Trophoblast cell (in vitro differentiated cells and primary cell): ENCODE results near the gene GPR156.
A peak's percentile ranks its signal among the peaks of the same experiment; 100 is the strongest.

Experiments
- DNase-seq, 2 donors: peaks; one replicate each; pipeline ENCODE4 v3.0.0-alpha.2; 2016
- H2AFZ ChIP-seq: 2 replicates; pipeline ENCODE4 v1.6.1; 2013; ENCODE audit warnings: low read length, moderate library complexity, mild to moderate bottlenecking; ENCODE audit not compliant: insufficient read depth, poor library complexity
- H2AK5ac ChIP-seq: 2 replicates; pipeline ENCODE4 v1.6.1; 2013; ENCODE audit warnings: mild to moderate bottlenecking, low read length
- H2BK120ac ChIP-seq: 2 replicates; pipeline ENCODE4 v1.6.1; 2013; ENCODE audit warnings: low read length, mild to moderate bottlenecking, moderate library complexity; ENCODE audit not compliant: insufficient read depth, poor library complexity
- H2BK12ac ChIP-seq: 2 replicates; pipeline ENCODE4 v1.6.1; 2013; ENCODE audit warnings: mild to moderate bottlenecking, low read length, moderate library complexity
- H2BK5ac ChIP-seq: 2 replicates; pipeline ENCODE4 v1.6.1; 2013; ENCODE audit warnings: low read length, low read depth, moderate library complexity, mild to moderate bottlenecking; ENCODE audit not compliant: poor library complexity
- H3K14ac ChIP-seq: 2 replicates; pipeline ENCODE4 v1.6.1; 2013; ENCODE audit warnings: mild to moderate bottlenecking, low read length
- H3K18ac ChIP-seq: 2 replicates; pipeline ENCODE4 v1.6.1; 2013; ENCODE audit warnings: mild to moderate bottlenecking, low read length
- H3K23ac ChIP-seq: 2 replicates; pipeline ENCODE4 v1.6.1; 2013; ENCODE audit warnings: low read length
- H3K27ac ChIP-seq: 2 replicates; pipeline ENCODE4 v1.5.1; 2013; ENCODE audit warnings: low read depth, mild to moderate bottlenecking, inconsistent platforms, low read length, moderate library complexity
- H3K27me3 ChIP-seq: 2 replicates; pipeline ENCODE4 v1.6.1; 2013; ENCODE audit warnings: inconsistent platforms, mild to moderate bottlenecking, low read length, moderate library complexity; ENCODE audit not compliant: insufficient read depth
- H3K36me3 ChIP-seq, 2 experiments: 1 replicate in 1 of 2; 2 replicates in 1 of 2; pipeline ENCODE4 v1.6.1; 2013; ENCODE audit warnings: low read length in 2 of 2, mild to moderate bottlenecking in 2 of 2, moderate library complexity in 1 of 2; ENCODE audit not compliant: insufficient read depth in 2 of 2, control insufficient read depth in 1 of 2
- H3K4ac ChIP-seq: 2 replicates; pipeline ENCODE4 v1.6.1; 2013; ENCODE audit warnings: low read depth, mild to moderate bottlenecking, low read length, moderate library complexity
- H3K4me1 ChIP-seq, 2 experiments: 1 replicate in 1 of 2; 2 replicates in 1 of 2; pipeline ENCODE4 v1.6.1; 2013; ENCODE audit warnings: low read length in 2 of 2, mild to moderate bottlenecking in 2 of 2, moderate library complexity in 1 of 2; ENCODE audit not compliant: insufficient read depth in 2 of 2, control insufficient read depth in 1 of 2
- H3K4me2 ChIP-seq: 2 replicates; pipeline ENCODE4 v1.6.1; 2013; ENCODE audit warnings: inconsistent platforms, mild to moderate bottlenecking, low read length, moderate library complexity
- H3K4me3 ChIP-seq: 2 replicates; pipeline ENCODE4 v1.5.1; 2013; ENCODE audit warnings: mild to moderate bottlenecking, low read depth, low read length, inconsistent platforms
- H3K79me1 ChIP-seq: one replicate; pipeline ENCODE4 v1.6.1; 2013; ENCODE audit warnings: low read length
- H3K79me2 ChIP-seq: 2 replicates; pipeline ENCODE4 v1.6.1; 2013; ENCODE audit warnings: low read length, mild to moderate bottlenecking; ENCODE audit not compliant: control insufficient read depth, insufficient read depth, poor library complexity
- H3K9ac ChIP-seq: 2 replicates; pipeline ENCODE4 v1.6.1; 2013; ENCODE audit warnings: mild to moderate bottlenecking, low read length
- H3K9me3 ChIP-seq: 2 replicates; pipeline ENCODE4 v1.6.1; 2013; ENCODE audit warnings: low read depth, mild to moderate bottlenecking, control low read depth, inconsistent platforms, low read length; ENCODE audit not compliant: insufficient read depth
- H4K12ac ChIP-seq: 2 replicates; pipeline ENCODE4 v1.6.1; 2013; ENCODE audit warnings: low read depth, mild to moderate bottlenecking, low read length, moderate library complexity
- H4K8ac ChIP-seq: 2 replicates; pipeline ENCODE4 v1.6.1; 2013; ENCODE audit warnings: low read depth, mild to moderate bottlenecking, low read length, moderate library complexity
- H4K91ac ChIP-seq: one replicate; pipeline ENCODE4 v1.6.1; 2013; ENCODE audit warnings: low read depth, mild to moderate bottlenecking, low read length, moderate library complexity
- WGBS: extraction: QIAGEN DNeasy Blood & Tissue Kit; methylation state at CpG from one replicate; pipeline ENCODE4 v1.1.7; 2013; ENCODE audit warnings: missing lambda C conversion rate; ENCODE audit not compliant: insufficient read length, insufficient coverage; ENCODE audit errors: extremely low coverage; 5-methylcytosine and 5-hydroxymethylcytosine counted together

Gene GPR156

GRCh38 chr3:120144267-120144666 is 140.8 kb downstream of the GPR156 start:
- Histone ChIP-seq H3K14ac (peak overlapping the region; percentile 83), H2AK5ac (peak overlapping the region; percentile 71), H3K79me1 (peaks cover 16% of the 10 kb centered on the region), H2BK12ac (peak overlapping the region; percentile 75), H2BK5ac (peak overlapping the region; percentile 80), H3K23ac (no peak overlapping the region), H3K9ac (no peak overlapping the region), H3K9me3 (no peaks in the 10 kb centered on the region), H3K4me3 (no peak overlapping the region), H3K36me3 (no peaks in the 10 kb centered on the region), H3K18ac (peak overlapping the region; percentile 68), H4K12ac (no peak overlapping the region), H3K27me3 (no peaks in the 10 kb centered on the region), H2BK120ac (peak overlapping the region; percentile 54), H3K4me1 (peaks cover 15 to 28% of the 10 kb centered on the region in 2 experiments), H4K91ac (peak overlapping the region; percentile 56), H3K27ac (peak overlapping the region; percentile 70), H3K79me2 (peaks cover 2% of the 10 kb centered on the region), H3K4ac (no peak overlapping the region), H2AFZ (no peak overlapping the region), H4K8ac (peak overlapping the region; percentile 42), H3K4me2 (peak overlapping the region; percentile 0)
- DNase-seq: peak; percentile 90 to 95
- no CpG with 5 or more reads among the region's 4 CpGs for WGBS

- Histone ChIP-seq H3K27me3 (no peaks in the 10 kb centered on the region), H3K4ac (no peak overlapping the region), H3K4me3 (no peak overlapping the region), H3K36me3 (no peaks in the 10 kb centered on the region), H4K8ac (peak overlapping the region; percentile 29), H3K4me1 (peaks cover 15 to 28% of the 10 kb centered on the region in 2 experiments), H3K79me1 (peaks cover 16% of the 10 kb centered on the region), H3K14ac (no peak overlapping the region), H4K12ac (no peak overlapping the region), H3K23ac (no peak overlapping the region), H3K27ac (peak overlapping the region; percentile 32), H3K18ac (no peak overlapping the region), H2AFZ (no peak overlapping the region), H3K9ac (no peak overlapping the region), H3K9me3 (no peaks in the 10 kb centered on the region), H3K79me2 (peaks cover 2% of the 10 kb centered on the region), H2AK5ac (no peak overlapping the region), H4K91ac (peak overlapping the region; percentile 35), H2BK5ac (no peak overlapping the region), H2BK12ac (peak overlapping the region; percentile 50), H3K4me2 (no peak overlapping the region), H2BK120ac (no peak overlapping the region)
- DNase-seq: peak; percentile 68 to 85
- no CpG with 5 or more reads among the region's 2 CpGs for WGBS
These were observed 141.3 kb downstream of the GPR156 start for GRCh38 chr3:120143676-120144075.

GRCh38 chr3:120142236-120142635 is 142.8 kb downstream of the GPR156 start:
- Histone ChIP-seq H3K36me3 (no peaks in the 10 kb centered on the region), H2BK5ac (no peak overlapping the region), H3K4me3 (no peak overlapping the region), H3K4ac (no peak overlapping the region), H2BK120ac (no peak overlapping the region), H3K9me3 (no peaks in the 10 kb centered on the region), H3K18ac (no peak overlapping the region), H3K9ac (no peak overlapping the region), H3K4me2 (no peak overlapping the region), H2BK12ac (no peak overlapping the region), H3K14ac (no peak overlapping the region), H3K23ac (no peak overlapping the region), H2AFZ (no peak overlapping the region), H4K12ac (no peak overlapping the region), H3K79me2 (peaks cover 2% of the 10 kb centered on the region), H4K8ac (no peak overlapping the region), H2AK5ac (no peak overlapping the region), H4K91ac (no peak overlapping the region), H3K4me1 (peaks cover 18 to 23% of the 10 kb centered on the region in 2 experiments), H3K79me1 (peaks cover 17% of the 10 kb centered on the region), H3K27me3 (no peaks in the 10 kb centered on the region), H3K27ac (no peak overlapping the region)
- DNase-seq: no peak
- WGBS: no CpG with 5 or more reads among the region's 4 CpGs

- WGBS: no CpG with 5 or more reads among the region's 52 CpGs
- H2AFZ ChIP-seq: no peak overlapping the region
- no peak overlapping the region for H4K91ac ChIP-seq
- no peak overlapping the region for H3K27ac ChIP-seq
- H3K9me3 ChIP-seq: no peaks in the 10 kb centered on the region
- no peak overlapping the region for H3K9ac ChIP-seq
- H3K18ac ChIP-seq: no peak overlapping the region
- H2AK5ac ChIP-seq: no peak overlapping the region
- no peak overlapping the region for H3K4me3 ChIP-seq
- no peak overlapping the region for H4K8ac ChIP-seq
- H3K79me1 ChIP-seq: peaks cover 12% of the 10 kb centered on the region
- H4K12ac ChIP-seq: no peak overlapping the region
- no peak overlapping the region for H3K4me2 ChIP-seq
- H3K79me2 ChIP-seq: peaks cover 2% of the 10 kb centered on the region
- H3K4me1 ChIP-seq: peaks cover 13% of the 10 kb centered on the region in 2 experiments
- H3K27me3 ChIP-seq: no peaks in the 10 kb centered on the region
- no peak overlapping the region for H2BK5ac ChIP-seq
- peak in 1 of 2 donors; percentile 42 for DNase-seq
- H3K4ac ChIP-seq: no peak overlapping the region
- no peak overlapping the region for H2BK120ac ChIP-seq
- no peaks in the 10 kb centered on the region for H3K36me3 ChIP-seq
- H3K23ac ChIP-seq: no peak overlapping the region
- H2BK12ac ChIP-seq: peak overlapping the region; percentile 45
- no peak overlapping the region for H3K14ac ChIP-seq
These were observed 144.8 kb downstream of the GPR156 start for GRCh38 chr3:120140098-120140742.
